Activated T-cell treated with anti-CD3 and anti-CD28 coated beads for 48 hours (primary cell): ENCODE data around the gene PLEKHH3.
A peak's percentile ranks its signal among the peaks of the same experiment; 100 is the strongest.

ENCODE experiments used
- DNase-seq: peaks from one replicate; pipeline ENCODE4 v3.0.0-alpha.2; 2020; ENCODE audit warnings: low read depth

The PLEKHH3 gene

DNA sequence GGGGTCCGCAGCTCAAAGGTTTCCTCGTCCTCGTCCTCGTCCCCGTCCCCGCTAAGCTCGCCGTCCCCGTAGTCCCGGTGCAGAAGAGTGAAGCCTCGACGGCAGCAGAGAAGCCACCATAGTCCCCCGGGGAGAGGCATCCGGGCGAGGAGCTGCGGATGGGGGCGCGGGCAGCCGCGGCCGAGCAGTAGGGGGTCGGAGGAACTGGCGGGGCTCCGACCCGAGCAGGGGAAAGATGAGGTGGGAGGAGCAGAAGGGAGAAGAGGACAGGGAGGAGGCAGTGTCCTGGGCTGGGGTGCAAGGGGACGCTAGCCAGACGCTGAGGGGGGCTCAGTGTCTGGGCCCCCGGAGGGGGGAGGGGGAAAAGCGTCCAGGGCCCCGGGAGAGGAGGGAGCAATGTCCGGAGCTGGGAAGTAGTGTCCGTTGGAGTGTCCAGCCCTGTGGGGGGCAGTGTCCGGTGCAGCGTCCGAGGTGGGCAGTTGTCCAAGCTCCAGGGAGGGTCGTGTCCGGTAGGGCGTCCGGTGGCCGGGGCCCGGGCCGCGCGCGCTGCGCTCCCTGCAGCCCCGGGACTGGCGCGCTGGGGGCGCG, at the start of gene PLEKHH3:
Gene PLEKHH3 (minus strand): TSS at position 571 of the 588 bp plus-strand sequence. CDS start 431 bp downstream, at position 140.
- no peak for DNase-seq

DNA sequence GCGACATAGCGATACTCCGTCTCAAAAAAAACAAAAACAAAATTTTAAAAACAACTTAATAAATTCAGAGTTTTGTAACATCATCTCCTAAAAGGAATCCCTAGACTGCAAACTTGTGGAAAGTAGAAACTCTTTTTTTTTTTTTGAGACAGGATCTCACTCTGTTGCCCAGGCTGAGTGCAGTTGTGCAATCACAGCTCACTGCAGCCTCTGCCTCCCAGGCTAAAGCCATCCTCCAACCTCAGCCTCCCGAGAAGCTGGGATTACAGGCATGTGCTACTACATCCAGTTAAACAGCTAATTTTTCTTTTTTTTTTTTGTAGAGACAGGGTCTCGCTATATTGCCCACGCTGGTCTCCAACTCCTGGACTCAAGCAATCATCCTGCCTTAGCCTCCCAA, 48.3 kb upstream of the PLEKHH3 start:
- DNase-seq = no peak

DNA sequence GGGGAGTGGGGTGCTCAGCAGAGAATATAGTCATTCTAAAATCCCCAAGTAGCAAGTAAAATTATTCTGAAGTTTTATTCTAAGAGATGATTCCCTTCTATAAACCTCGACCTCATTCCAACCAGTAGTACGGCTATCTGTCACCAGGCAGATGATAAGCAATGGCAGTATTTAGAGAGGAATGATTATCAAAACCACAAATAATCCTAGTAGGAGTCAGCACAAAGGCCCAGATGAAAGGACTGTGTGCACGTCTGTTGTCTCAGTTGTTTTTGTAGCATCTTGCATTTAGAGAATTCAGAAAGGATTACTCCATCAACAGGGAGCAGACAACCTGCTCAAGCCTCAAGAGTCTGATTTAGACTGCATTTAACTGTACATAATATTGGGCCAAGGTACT, 46.8 kb upstream of the PLEKHH3 start:
- DNase-seq = no peak

DNA sequence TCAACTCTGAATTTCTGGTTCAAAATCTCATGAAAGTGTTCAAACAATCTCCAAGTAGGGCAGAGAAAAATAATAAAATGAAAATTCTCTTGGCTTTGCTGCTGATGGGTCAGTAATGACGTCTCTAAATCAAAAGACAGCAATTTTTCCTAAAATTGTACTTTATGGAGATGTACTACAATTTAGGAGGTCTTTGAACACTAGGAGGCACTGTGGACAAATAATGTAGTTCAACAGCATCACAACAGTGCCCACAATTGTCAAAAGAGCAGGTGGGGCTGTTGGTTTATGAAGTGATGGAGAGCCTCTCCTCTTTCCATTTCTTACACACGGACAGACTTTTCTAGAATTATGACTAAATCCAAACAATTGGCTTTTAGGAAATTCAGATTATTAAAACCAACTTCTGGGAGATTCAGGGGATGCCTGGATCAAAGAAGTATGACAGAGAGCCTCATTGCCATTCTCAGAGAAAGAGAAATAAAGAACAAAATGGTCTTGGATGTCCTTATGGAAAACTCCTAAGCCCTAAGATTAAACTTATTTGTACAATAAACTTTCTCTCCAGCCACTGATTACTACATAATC, 44.3 kb upstream of the PLEKHH3 start:
- DNase-seq = no peak

- DNase-seq = no peak
These were observed 32.8 kb upstream of the PLEKHH3 start for GRCh38 chr17:42709561-42709960.

DNA sequence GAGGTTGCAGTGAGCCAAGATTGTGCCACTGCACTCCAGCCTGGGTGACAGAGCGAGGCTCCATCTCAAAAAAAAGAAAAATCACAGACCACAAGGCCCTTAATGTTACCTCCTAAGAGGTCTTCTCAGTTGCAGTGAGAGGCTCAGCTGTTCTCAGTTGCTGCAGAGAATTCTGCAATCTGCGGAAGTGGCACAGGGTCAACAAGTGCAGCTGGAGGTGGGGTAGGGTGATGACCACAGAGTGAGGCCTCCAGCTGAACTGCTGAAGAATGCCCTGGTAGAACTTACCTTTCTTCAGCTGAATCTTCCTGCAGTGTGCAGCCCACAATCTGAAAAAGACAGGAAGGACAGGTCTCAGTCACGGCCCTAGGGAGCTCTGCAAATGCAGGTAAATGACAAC, 31.8 kb upstream of the PLEKHH3 start:
- DNase-seq = no peak

GRCh38 chr17:42706732-42707131, 29.9 kb upstream of the PLEKHH3 start:
- peak; percentile 50 for DNase-seq

DNA sequence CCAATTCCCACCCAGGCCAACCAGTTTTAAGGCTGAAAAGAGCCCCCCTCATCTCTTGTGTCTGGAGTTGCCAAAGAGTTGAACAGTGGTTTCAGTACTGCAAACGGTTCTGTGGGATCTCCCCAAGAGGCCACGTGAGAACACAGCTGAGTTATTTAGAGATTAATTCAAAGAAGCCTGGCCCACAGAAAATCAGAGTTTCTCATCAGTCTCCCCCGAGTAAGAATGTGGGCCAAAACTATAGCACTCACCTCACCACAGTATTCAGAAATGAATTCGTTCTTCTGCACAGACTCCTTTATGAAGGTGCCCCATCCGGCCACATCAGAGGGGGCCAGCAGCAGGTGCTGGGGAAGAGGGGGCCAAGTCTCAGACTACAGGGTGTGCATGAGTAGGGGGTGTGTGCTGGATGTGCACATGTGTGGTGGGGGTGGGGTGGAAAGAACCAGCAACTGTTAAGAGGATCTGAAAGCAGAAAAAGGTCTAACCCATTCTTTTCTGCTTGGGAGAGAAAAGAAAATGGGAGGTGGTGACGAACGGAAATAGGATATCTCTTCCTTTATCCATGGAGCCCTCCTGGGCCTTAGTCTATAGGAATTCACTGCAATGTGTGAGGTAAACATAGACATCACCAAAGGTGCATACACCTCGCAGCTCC, 28.2 kb upstream of the PLEKHH3 start:
- DNase-seq = peak; percentile 45

DNA sequence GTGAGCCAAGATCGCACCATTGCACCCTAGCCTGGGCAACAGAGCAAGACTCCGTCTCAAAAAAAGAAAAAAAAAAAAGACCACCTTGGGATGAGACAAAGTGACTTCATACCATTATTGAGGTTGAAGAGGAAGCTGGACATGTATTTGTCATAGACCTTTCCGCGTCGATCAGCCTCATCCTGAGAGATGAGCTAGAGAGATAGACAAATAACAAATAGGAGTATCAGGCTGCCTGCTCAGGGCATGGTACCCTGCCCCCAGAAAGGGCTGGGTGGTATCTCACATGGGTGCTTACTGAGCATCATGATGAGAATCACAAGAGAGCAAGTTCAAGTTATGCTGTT, 27.7 kb upstream of the PLEKHH3 start:
- DNase-seq = no peak

- DNase-seq = no peak
These were observed 25.7 kb upstream of the PLEKHH3 start for GRCh38 chr17:42702446-42702845.

DNA sequence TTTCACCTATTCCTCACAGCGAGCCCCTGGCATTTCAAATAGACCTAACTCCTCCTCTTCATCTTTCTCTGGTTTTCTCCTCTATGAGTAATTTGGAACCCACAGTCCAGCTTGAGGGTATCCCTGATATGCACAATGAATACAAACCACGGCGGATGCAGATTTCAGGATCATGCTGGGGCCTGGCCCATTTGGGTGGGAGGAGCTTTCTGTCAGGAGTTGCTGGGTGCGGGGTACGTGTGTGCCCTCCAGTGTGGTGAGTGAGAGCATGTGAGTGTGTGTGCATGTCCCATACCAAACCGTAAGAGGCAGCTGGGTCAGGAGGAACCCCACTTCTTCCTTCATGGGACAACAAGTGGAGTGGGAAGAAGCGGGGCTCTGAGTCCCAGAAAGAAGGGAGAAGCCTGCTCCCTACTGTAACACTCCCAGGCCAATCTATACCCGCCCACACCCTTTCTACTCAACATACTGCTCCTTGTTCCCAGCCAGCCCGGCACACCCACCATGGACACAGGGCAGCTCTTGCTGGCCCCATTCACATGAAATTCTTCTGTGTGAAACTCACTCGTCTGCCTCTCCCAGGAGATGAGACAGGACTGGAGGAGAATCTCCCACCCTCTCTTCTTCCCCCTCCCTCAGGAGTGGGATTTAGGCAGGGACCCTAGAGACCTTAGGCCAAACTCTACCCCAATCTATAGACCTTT, 23.9 kb upstream of the PLEKHH3 start:
- DNase-seq = no peak

GRCh38 chr17:42699415-42699740, 22.6 kb upstream of the PLEKHH3 start:
- DNase-seq = no peak

DNA sequence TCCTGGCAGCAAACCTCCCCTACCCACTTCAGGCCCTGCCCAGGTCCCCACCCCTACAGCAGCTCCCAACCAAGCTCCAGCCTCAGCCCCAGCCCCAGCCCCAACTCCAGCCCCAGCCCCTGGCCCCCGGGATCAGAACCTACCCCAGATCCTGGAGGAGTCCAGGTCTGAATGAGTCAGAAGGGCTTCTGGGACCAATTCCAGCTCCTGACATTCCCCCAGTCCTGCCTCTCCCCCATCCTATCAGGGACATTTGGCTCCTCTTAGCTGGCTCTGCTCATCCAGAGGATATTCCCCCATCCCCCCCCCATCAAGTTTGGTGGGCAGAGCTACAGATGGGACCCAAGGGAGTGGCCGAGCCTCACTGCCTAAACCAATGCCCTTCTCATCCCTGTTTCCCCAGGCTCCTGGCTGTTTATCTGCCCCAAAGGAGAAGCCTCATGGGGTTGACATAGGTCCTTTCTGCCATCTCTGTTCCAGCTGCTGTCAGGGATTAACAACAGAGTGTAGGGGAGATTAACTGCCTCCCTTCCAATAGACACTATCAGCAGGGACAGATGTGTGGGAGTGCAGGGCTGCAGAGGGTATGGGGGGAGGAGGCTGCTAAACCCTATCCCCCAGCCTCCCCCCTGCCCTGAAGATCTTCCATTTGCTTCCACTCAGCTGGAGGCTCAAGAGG, 22.1 kb upstream of the PLEKHH3 start:
- DNase-seq = no peak

DNA sequence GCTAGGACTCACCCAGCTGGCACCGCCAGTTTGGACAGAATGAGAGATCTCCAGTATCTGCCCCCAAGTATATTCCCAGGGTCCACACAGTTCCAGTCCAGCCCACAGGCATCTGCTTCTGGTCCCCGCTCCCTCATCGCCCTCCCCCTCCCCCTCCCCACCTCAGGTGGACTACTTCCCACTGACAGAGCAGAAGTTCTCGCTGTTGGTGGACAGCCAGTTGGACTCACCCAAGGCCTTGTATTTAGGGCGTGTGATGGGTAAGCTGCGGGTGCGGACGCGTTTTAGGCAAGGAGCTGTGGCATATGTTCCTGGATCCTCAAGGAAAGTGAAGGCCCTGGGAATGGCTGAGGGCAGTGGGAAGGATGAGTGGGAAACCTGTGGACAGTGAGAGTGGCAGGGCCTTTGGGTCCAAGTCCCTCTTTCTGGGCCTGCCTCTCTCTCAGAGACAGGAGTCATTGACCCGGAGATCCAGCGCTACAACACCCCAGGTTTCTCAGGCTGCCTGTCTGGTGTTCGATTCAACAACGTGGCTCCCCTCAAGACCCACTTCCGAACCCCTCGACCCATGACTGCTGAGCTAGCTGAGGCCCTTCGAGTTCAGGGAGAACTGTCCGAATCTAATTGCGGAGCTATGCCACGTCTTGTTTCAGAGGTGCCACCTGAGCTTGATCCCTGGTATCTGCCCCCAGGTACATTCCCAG, 20.5 kb upstream of the PLEKHH3 start:
- no peak for DNase-seq

DNA sequence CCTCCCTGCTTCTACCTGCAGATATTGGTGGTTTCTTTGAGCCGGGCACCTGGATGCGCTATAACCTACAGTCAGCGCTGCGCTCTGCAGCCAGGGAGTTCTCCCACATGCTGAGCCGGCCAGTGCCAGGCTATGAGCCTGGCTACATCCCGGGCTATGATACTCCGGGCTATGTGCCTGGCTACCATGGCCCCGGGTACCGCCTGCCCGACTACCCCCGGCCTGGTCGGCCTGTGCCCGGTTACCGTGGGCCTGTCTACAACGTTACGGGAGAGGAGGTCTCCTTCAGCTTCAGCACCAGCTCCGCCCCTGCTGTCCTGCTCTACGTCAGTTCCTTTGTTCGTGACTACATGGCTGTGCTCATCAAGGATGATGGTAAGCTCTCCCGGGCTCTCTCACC, 18.7 kb upstream of the PLEKHH3 start:
- DNase-seq = no peak

DNA sequence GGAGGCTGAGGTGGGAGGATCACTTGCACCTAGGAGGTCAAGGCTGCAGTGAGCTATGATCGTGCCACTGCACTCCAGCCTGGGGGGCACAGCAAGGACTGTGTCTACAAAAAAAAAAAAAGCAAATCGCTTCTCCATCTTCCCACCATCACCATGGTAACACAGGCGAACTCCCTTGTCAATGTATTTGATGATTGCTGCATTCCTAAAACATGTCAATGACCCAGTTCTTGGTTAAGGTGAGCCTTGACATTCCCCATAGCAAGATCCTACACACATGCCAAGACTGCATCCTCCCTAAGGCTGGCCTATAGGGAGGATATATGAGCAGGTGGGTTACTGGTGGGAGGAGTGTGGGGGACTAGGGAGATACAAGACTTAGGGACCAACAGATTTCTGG, 17.7 kb upstream of the PLEKHH3 start:
- no peak for DNase-seq

GRCh38 chr17:42692489-42692888, 15.7 kb upstream of the PLEKHH3 start:
- DNase-seq = no peak

GRCh38 chr17:42691021-42691545, 14.3 kb upstream of the PLEKHH3 start:
- DNase-seq = no peak

GRCh38 chr17:42690596-42690995, 13.8 kb upstream of the PLEKHH3 start:
- no peak for DNase-seq

DNA sequence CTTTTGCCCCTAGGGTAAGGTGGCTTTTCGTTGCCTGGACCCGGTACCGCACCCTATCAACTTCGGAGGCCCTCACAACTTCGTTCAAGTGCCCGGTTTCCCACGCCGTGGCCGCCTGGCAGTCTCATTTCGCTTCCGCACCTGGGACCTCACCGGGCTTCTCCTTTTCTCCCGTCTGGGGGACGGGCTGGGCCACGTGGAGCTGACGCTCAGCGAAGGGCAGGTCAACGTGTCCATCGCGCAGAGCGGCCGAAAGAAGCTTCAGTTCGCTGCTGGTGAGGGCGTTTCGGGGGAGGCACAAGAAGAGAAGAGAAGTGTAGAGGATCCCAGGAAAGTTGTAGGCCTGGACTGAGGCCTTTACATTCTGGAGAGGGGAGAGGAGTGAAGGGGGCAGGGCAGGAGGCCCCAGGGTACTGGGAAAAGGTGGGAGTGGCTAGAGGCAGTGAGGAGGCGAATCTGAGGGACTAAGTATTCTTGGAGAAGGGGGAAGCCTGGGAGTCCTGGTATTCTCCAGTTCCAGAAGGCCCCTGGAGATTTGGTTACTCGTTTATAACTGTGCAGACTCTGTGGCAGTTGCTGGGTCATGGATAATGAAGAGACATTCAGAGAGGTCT, 11.0 kb upstream of the PLEKHH3 start:
- no peak for DNase-seq

- DNase-seq = no peak
These were observed 9.8 kb upstream of the PLEKHH3 start for GRCh38 chr17:42686520-42687128.
